ENCODE results near the gene TVP23C. TPM values are rescaled to one million over a fixed set of nuclear protein-coding genes. Genes with fewer than 3 reads are reported as not detected.
"Not testable (repeated sequence)": the region's sequence is repeated elsewhere in the genome, so short reads cannot be mapped to it uniquely, and the experiment has no call there.

Gene TVP23C
- 10 to 100 TPM; 16.3 to 20.2 (median 16.8) TPM for polyA plus RNA-seq (ENCODE audit: insufficient read length in 3 of 3)

- peak; percentile 12 to 36 (median 23) for DNase-seq (ENCODE audit: low read depth in 3 of 3, low spot score in 2 of 3)
Observed at GRCh38 chr17:15563375-15563857, at the start of gene TVP23C. TSS of gene TVP23C (minus strand) at chr17:15563483. CDS start at chr17:15563448, 35 bp downstream.

- DNase-seq (ENCODE audit: low read depth in 3 of 3, low spot score in 2 of 3) = not testable (repeated sequence)
Observed at GRCh38 chr17:15592960-15593359, 29.7 kb upstream of the TVP23C start.

- DNase-seq (ENCODE audit: low read depth in 3 of 3, low spot score in 2 of 3) = not testable (repeated sequence)
Observed at GRCh38 chr17:15591986-15592385, 28.7 kb upstream of the TVP23C start.

- DNase-seq (ENCODE audit: low read depth in 3 of 3, low spot score in 2 of 3) = not testable (repeated sequence)
Observed at GRCh38 chr17:15590844-15591243, 27.6 kb upstream of the TVP23C start.

GRCh38 chr17:15589544-15590536 is 26.6 kb upstream of the TVP23C start:
- not testable (repeated sequence) for DNase-seq (ENCODE audit: low read depth in 3 of 3, low spot score in 2 of 3)

GRCh38 chr17:15588017-15588416 is 24.7 kb upstream of the TVP23C start:
- DNase-seq (ENCODE audit: low read depth in 3 of 3, low spot score in 2 of 3) = not testable (repeated sequence)

- DNase-seq (ENCODE audit: low read depth in 3 of 3, low spot score in 2 of 3) = not testable (repeated sequence)
Observed at GRCh38 chr17:15583313-15583712, 20.0 kb upstream of the TVP23C start.

GRCh38 chr17:15581462-15581861 is 18.2 kb upstream of the TVP23C start:
- not testable (repeated sequence) for DNase-seq (ENCODE audit: low read depth in 3 of 3, low spot score in 2 of 3)

GRCh38 chr17:15576848-15577247 is 13.6 kb upstream of the TVP23C start:
- not testable (repeated sequence) for DNase-seq (ENCODE audit: low read depth in 3 of 3, low spot score in 2 of 3)

GRCh38 chr17:15574660-15575059 is 11.4 kb upstream of the TVP23C start:
- DNase-seq (ENCODE audit: low read depth in 3 of 3, low spot score in 2 of 3) = not testable (repeated sequence)

- not testable (repeated sequence) for DNase-seq (ENCODE audit: low read depth in 3 of 3, low spot score in 2 of 3)
Observed at GRCh38 chr17:15573870-15574269, 10.6 kb upstream of the TVP23C start.

GRCh38 chr17:15562613-15563374 is 489 bp downstream of the TVP23C start:
- DNase-seq (ENCODE audit: low read depth in 3 of 3, low spot score in 2 of 3) = not testable (repeated sequence)

- not testable (repeated sequence) for DNase-seq (ENCODE audit: low read depth in 3 of 3, low spot score in 2 of 3)
Observed at GRCh38 chr17:15561439-15561838, 1.8 kb downstream of the TVP23C start.

GRCh38 chr17:15558403-15559105 is 4.7 kb downstream of the TVP23C start:
- not testable (repeated sequence) for DNase-seq (ENCODE audit: low read depth in 3 of 3, low spot score in 2 of 3)

- not testable (repeated sequence) for DNase-seq (ENCODE audit: low read depth in 3 of 3, low spot score in 2 of 3)
Observed at GRCh38 chr17:15557334-15557832, 5.9 kb downstream of the TVP23C start.

- DNase-seq (ENCODE audit: low read depth in 3 of 3, low spot score in 2 of 3) = not testable (repeated sequence)
Observed at GRCh38 chr17:15552932-15553331, 10.4 kb downstream of the TVP23C start.

GRCh38 chr17:15549552-15549951 is 13.7 kb downstream of the TVP23C start:
- DNase-seq (ENCODE audit: low read depth in 3 of 3, low spot score in 2 of 3) = not testable (repeated sequence)

- not testable (repeated sequence) for DNase-seq (ENCODE audit: low read depth in 3 of 3, low spot score in 2 of 3)
Observed at GRCh38 chr17:15546604-15547003, 16.7 kb downstream of the TVP23C start.

GRCh38 chr17:15540371-15541219 is 22.7 kb downstream of the TVP23C start:
- DNase-seq (ENCODE audit: low read depth in 3 of 3, low spot score in 2 of 3) = not testable (repeated sequence)
